Glomerular visceral epithelial cell (primary cell): Measurements from ENCODE around the gene CFAP61.
"Not testable (repeated sequence)": the region's sequence is repeated elsewhere in the genome, so short reads cannot be mapped to it uniquely, and the experiment has no call there.

Experiments
- DNase-seq: peaks from one replicate; pipeline ENCODE4 v3.0.0-alpha.2; 2016; ENCODE audit errors: extremely low spot score

CFAP61 gene

GRCh38 chr20:20321134-20321533, 268.8 kb downstream of the CFAP61 start:
- no peak for DNase-seq

- DNase-seq, result no peak
Observed at GRCh38 chr20:20321917-20322316, 269.6 kb downstream of the CFAP61 start.

- no peak for DNase-seq
Observed at GRCh38 chr20:20322912-20323311, 270.6 kb downstream of the CFAP61 start.

GRCh38 chr20:20327746-20328145, 275.4 kb downstream of the CFAP61 start:
- peak; percentile 87 for DNase-seq

- DNase-seq, result no peak
Observed at GRCh38 chr20:20329564-20329963, 277.2 kb downstream of the CFAP61 start.

- no peak for DNase-seq
Observed at GRCh38 chr20:20331156-20331555, 278.8 kb downstream of the CFAP61 start.

GRCh38 chr20:20331817-20332216, 279.5 kb downstream of the CFAP61 start:
- DNase-seq, result no peak

GRCh38 chr20:20333866-20334265, 281.5 kb downstream of the CFAP61 start:
- DNase-seq, result no peak

- no peak for DNase-seq
Observed at GRCh38 chr20:20334489-20334888, 282.2 kb downstream of the CFAP61 start.

GRCh38 chr20:20338133-20338730, 285.9 kb downstream of the CFAP61 start:
- no peak for DNase-seq

GRCh38 chr20:20340443-20340842, 288.1 kb downstream of the CFAP61 start:
- no peak for DNase-seq

GRCh38 chr20:20341371-20341770, 289.0 kb downstream of the CFAP61 start:
- DNase-seq, result no peak

GRCh38 chr20:20342066-20342465, 289.7 kb downstream of the CFAP61 start:
- no peak for DNase-seq

- DNase-seq, result no peak
Observed at GRCh38 chr20:20343932-20344331, 291.6 kb downstream of the CFAP61 start.

GRCh38 chr20:20344476-20344875, 292.1 kb downstream of the CFAP61 start:
- no peak for DNase-seq

GRCh38 chr20:20353576-20353975, 301.2 kb downstream of the CFAP61 start:
- DNase-seq, result no peak

GRCh38 chr20:20355503-20355902, 303.2 kb downstream of the CFAP61 start:
- not testable (repeated sequence) for DNase-seq

GRCh38 chr20:20358801-20359200, 306.5 kb downstream of the CFAP61 start:
- no peak for DNase-seq

- DNase-seq, result no peak
Observed at GRCh38 chr20:20359628-20360027, 307.3 kb downstream of the CFAP61 start.

GRCh38 chr20:20360464-20360863, 308.1 kb downstream of the CFAP61 start:
- DNase-seq, result peak; percentile 57

GRCh38 chr20:20362774-20363433, 310.6 kb downstream of the CFAP61 start:
- no peak for DNase-seq

- no peak for DNase-seq
Observed at GRCh38 chr20:20363434-20363798, 311.1 kb downstream of the CFAP61 start.

- no peak for DNase-seq
Observed at GRCh38 chr20:20363799-20364592, 311.7 kb downstream of the CFAP61 start.
